ENCODE data around the gene CACNA1C.
A peak's percentile ranks its signal among the peaks of the same experiment; 100 is the strongest.

Gene CACNA1C

GRCh38 chr12:2035431-2036055 is 17.2 kb upstream of the CACNA1C start:
- peak; percentile 49 to 57 for DNase-seq

- no peak for DNase-seq
Measured at GRCh38 chr12:2039034-2039433, 13.8 kb upstream of the CACNA1C start.

GRCh38 chr12:2043054-2043453 is 9.7 kb upstream of the CACNA1C start:
- DNase-seq, result no peak

GRCh38 chr12:2044165-2044564 is 8.6 kb upstream of the CACNA1C start:
- no peak for DNase-seq

GRCh38 chr12:2046957-2047356 is 5.8 kb upstream of the CACNA1C start:
- DNase-seq, result no peak

GRCh38 chr12:2047752-2048151 is 5.0 kb upstream of the CACNA1C start:
- no peak for DNase-seq

- no peak for DNase-seq
Measured at GRCh38 chr12:2049604-2050540, 2.9 kb upstream of the CACNA1C start.

GRCh38 chr12:2051700-2052621 is 826 bp upstream of the CACNA1C start:
- DNase-seq, result no peak

GRCh38 chr12:2053691-2054090 is 904 bp downstream of the CACNA1C start:
- no peak for DNase-seq

- no peak for DNase-seq
Measured at GRCh38 chr12:2054091-2055018, 1.6 kb downstream of the CACNA1C start.

GRCh38 chr12:2057041-2057794 is 4.4 kb downstream of the CACNA1C start:
- peak; percentile 18 to 38 for DNase-seq

- no peak for DNase-seq
Measured at GRCh38 chr12:2057795-2058408, 5.1 kb downstream of the CACNA1C start.

- no peak for DNase-seq
Measured at GRCh38 chr12:2058837-2059236, 6.0 kb downstream of the CACNA1C start.

GRCh38 chr12:2061402-2061801 is 8.6 kb downstream of the CACNA1C start:
- no peak for DNase-seq

GRCh38 chr12:2064071-2064507 is 11.3 kb downstream of the CACNA1C start:
- DNase-seq, result peak; percentile 31 to 35

GRCh38 chr12:2068653-2069052 is 15.9 kb downstream of the CACNA1C start:
- no peak for DNase-seq

- no peak for DNase-seq
Measured at GRCh38 chr12:2070440-2071045, 17.8 kb downstream of the CACNA1C start.

GRCh38 chr12:2074792-2075191 is 22.0 kb downstream of the CACNA1C start:
- DNase-seq, result no peak

- DNase-seq, result no peak
Measured at GRCh38 chr12:2075508-2076195, 22.9 kb downstream of the CACNA1C start.

- no peak for DNase-seq
Measured at GRCh38 chr12:2076196-2076570, 23.4 kb downstream of the CACNA1C start.
